GM21786 (cell line): ENCODE data around the gene CPA1.

Experiments used
- ATAC-seq: cut with Tn5 transposase; IDR thresholded peaks from one replicate; pipeline ENCODE4 v1.9.1; 2021; ENCODE audit not compliant: unreplicated experiment

Gene CPA1

GRCh38 chr7:130379921-130380860 is at the start of gene CPA1:
Gene CPA1 (plus strand): TSS chr7:130380494. CDS start chr7:130380521, 27 bp downstream.
- no peak for ATAC-seq

GRCh38 chr7:130332259-130333053 is 47.8 kb upstream of the CPA1 start:
- ATAC-seq, result no peak

- ATAC-seq, result no peak
Observed at GRCh38 chr7:130333832-130334231, 46.5 kb upstream of the CPA1 start.

- no peak for ATAC-seq
Observed at GRCh38 chr7:130334274-130334673, 46.0 kb upstream of the CPA1 start.

GRCh38 chr7:130337410-130337971 is 42.8 kb upstream of the CPA1 start:
- ATAC-seq, result no peak

- ATAC-seq, result no peak
Observed at GRCh38 chr7:130338233-130338632, 42.1 kb upstream of the CPA1 start.

GRCh38 chr7:130341882-130342281 is 38.4 kb upstream of the CPA1 start:
- no peak for ATAC-seq

- no peak for ATAC-seq
Observed at GRCh38 chr7:130342701-130343380, 37.5 kb upstream of the CPA1 start.

- no peak for ATAC-seq
Observed at GRCh38 chr7:130344271-130344866, 35.9 kb upstream of the CPA1 start, which contains the start of gene CPA5. Gene CPA5 (plus strand): TSS chr7:130344816. CDS start chr7:130346486, 1,670 bp downstream.

- no peak for ATAC-seq
Observed at GRCh38 chr7:130345136-130345535, 35.2 kb upstream of the CPA1 start.

- ATAC-seq, result no peak
Observed at GRCh38 chr7:130345725-130346124, 34.6 kb upstream of the CPA1 start.

GRCh38 chr7:130346177-130346905 is 34.0 kb upstream of the CPA1 start:
- no peak for ATAC-seq

- no peak for ATAC-seq
Observed at GRCh38 chr7:130346941-130347340, 33.4 kb upstream of the CPA1 start.

- ATAC-seq, result no peak
Observed at GRCh38 chr7:130349911-130350782, 30.1 kb upstream of the CPA1 start.

- ATAC-seq, result peak; percentile 63
Observed at GRCh38 chr7:130350945-130351790, 29.1 kb upstream of the CPA1 start.

- no peak for ATAC-seq
Observed at GRCh38 chr7:130351791-130352090, 28.6 kb upstream of the CPA1 start.

- ATAC-seq, result no peak
Observed at GRCh38 chr7:130352194-130353074, 27.9 kb upstream of the CPA1 start.
